ENCODE results near the gene PCDH9. TPM values are rescaled to one million over a fixed set of nuclear protein-coding genes. Genes with fewer than 3 reads are reported as not detected.

The PCDH9 gene
- polyA plus RNA-seq, 1 of the 3 experiments (the other 2 are of a cell fraction), result 1.3 TPM

- TF ChIP-seq USF2 (IDR thresholded peaks at IDR 0.05; ENCODE audit: borderline replicate concordance, low read depth, low read length) (no peak), TEAD4 (IDR thresholded peaks at IDR 0.05; ENCODE audit: borderline replicate concordance, insufficient read depth) (no peak), USF1 (IDR thresholded peaks at IDR 0.05; ENCODE audit: borderline replicate concordance, low read depth) (no peak), RCOR1 (IDR thresholded peaks at IDR 0.05; ENCODE audit: low read length) (no peak), RXRA (IDR thresholded peaks at IDR 0.05; ENCODE audit: borderline replicate concordance, low read depth) (no peak), EZH2phosphoT487 (IDR thresholded peaks at IDR 0.05; ENCODE audit: borderline replicate concordance, low read depth) (no peak), JUND (IDR thresholded peaks at IDR 0.05) (no peak), GABPA (IDR thresholded peaks at IDR 0.05; ENCODE audit: low read depth) (no peak), CTCF (IDR thresholded peaks at IDR 0.05) (no peak)
- no peaks in the 10 kb centered on the region for H3K36me3 ChIP-seq (replicated peaks in 1 of 2; ENCODE audit: control insufficient read depth in 1 of 2, insufficient read depth in 2 of 2, low read length in 1 of 2)
- CTCF ChIA-PET, result no interaction called here
These were observed 19.9 kb downstream of the PCDH9 start for GRCh38 chr13:67210208-67210607.

GRCh38 chr13:67208552-67208951 is 21.6 kb downstream of the PCDH9 start:
- no peaks in the 10 kb centered on the region; the same call in 1 of the 2 replicates for H3K79me2 ChIP-seq (ENCODE audit: insufficient read depth)
- H3K4me2 ChIP-seq, result no peak overlapping the region
- 85% methylated on average over 1 of the region's 1 CpG for WGBS (ENCODE audit: low lambda C conversion rate)
- H3K27ac ChIP-seq (ENCODE audit: low read depth in 2 of 2, low read length in 1 of 2), result no peak overlapping the region
- no peaks in the 10 kb centered on the region for H3K9me2 ChIP-seq
- no peaks in the 10 kb centered on the region for H3K4me1 ChIP-seq (ENCODE audit: control insufficient read depth in 1 of 2, insufficient read depth in 2 of 2, low read depth in 1 of 2, low read length in 1 of 2)
- ChIA-PET CTCF (interaction anchor here (1.2 kb wide), 1 partner anchor 9 kb away, joined by 4 read pairs; no protein-coding TSS in a partner anchor), POLR2A (no interaction called here)
- no peak for DNase-seq
- no peaks in the 10 kb centered on the region for H3F3A ChIP-seq (replicated peaks; ENCODE audit: insufficient read depth)
- no peak overlapping the region for H2AFZ ChIP-seq (ENCODE audit: low read depth)
- no peak overlapping the region for H3K9ac ChIP-seq
- TF ChIP-seq JUND (IDR thresholded peaks at IDR 0.05) (no peak), RFX5 (IDR thresholded peaks at IDR 0.05; ENCODE audit: low read length) (no peak), SMC3 (IDR thresholded peaks at IDR 0.05; ENCODE audit: low read depth, low read length) (no peak), MEF2A (IDR thresholded peaks at IDR 0.05; ENCODE audit: borderline replicate concordance, low read depth) (no peak), TAF1 (IDR thresholded peaks at IDR 0.05; ENCODE audit: borderline replicate concordance, low read depth, low read length) (no peak), GATA2 (CRISPR knock-in tag; IDR thresholded peaks at IDR 0.05) (no peak), REST (IDR thresholded peaks at IDR 0.05; ENCODE audit: low read depth, low read length) (no peak), YY1 (IDR thresholded peaks at IDR 0.05; ENCODE audit: low read depth) (no peak), SIN3A (IDR thresholded peaks at IDR 0.05; ENCODE audit: borderline replicate concordance, low read depth, low read length) (no peak)
- H3K27me3 ChIP-seq (ENCODE audit: insufficient read depth), result no peaks in the 10 kb centered on the region
- no peaks in the 10 kb centered on the region for H3K9me3 ChIP-seq
- H3K4me3 ChIP-seq (ENCODE audit: low read depth in 2 of 2, low read length in 1 of 2), result no peak overlapping the region
- H3K36me3 ChIP-seq (replicated peaks in 1 of 2; ENCODE audit: control insufficient read depth in 1 of 2, insufficient read depth in 2 of 2, low read length in 1 of 2), result no peaks in the 10 kb centered on the region
- H4K20me1 ChIP-seq (ENCODE audit: insufficient read depth), result no peaks in the 10 kb centered on the region

More at GRCh38 chr13:67210208-67210607, 19.9 kb downstream of the PCDH9 start:
- Histone ChIP-seq H2AFZ (ENCODE audit: low read depth) (no peak overlapping the region), H3K9me3 (no peaks in the 10 kb centered on the region), H3K4me3 (ENCODE audit: low read depth in 2 of 2, low read length in 1 of 2) (no peak overlapping the region), H3F3A (replicated peaks; ENCODE audit: insufficient read depth) (no peaks in the 10 kb centered on the region), H3K79me2 (ENCODE audit: insufficient read depth) (no peaks in the 10 kb centered on the region; the same call in 1 of the 2 replicates), H3K4me1 (ENCODE audit: control insufficient read depth in 1 of 2, insufficient read depth in 2 of 2, low read depth in 1 of 2, low read length in 1 of 2) (no peaks in the 10 kb centered on the region), H3K27me3 (ENCODE audit: insufficient read depth) (no peaks in the 10 kb centered on the region), H3K4me2 (no peak overlapping the region), H3K9ac (no peak overlapping the region), H3K27ac (ENCODE audit: low read depth in 2 of 2, low read length in 1 of 2) (no peak overlapping the region), H4K20me1 (ENCODE audit: insufficient read depth) (no peaks in the 10 kb centered on the region), H3K9me2 (no peaks in the 10 kb centered on the region)
- DNase-seq, result no peak
- POLR2A ChIA-PET, result no interaction called here

Measured in SK-N-SH (cell line).